ENCODE data around the gene DYNLRB1.

- TF ChIP-seq, protein P1, sequence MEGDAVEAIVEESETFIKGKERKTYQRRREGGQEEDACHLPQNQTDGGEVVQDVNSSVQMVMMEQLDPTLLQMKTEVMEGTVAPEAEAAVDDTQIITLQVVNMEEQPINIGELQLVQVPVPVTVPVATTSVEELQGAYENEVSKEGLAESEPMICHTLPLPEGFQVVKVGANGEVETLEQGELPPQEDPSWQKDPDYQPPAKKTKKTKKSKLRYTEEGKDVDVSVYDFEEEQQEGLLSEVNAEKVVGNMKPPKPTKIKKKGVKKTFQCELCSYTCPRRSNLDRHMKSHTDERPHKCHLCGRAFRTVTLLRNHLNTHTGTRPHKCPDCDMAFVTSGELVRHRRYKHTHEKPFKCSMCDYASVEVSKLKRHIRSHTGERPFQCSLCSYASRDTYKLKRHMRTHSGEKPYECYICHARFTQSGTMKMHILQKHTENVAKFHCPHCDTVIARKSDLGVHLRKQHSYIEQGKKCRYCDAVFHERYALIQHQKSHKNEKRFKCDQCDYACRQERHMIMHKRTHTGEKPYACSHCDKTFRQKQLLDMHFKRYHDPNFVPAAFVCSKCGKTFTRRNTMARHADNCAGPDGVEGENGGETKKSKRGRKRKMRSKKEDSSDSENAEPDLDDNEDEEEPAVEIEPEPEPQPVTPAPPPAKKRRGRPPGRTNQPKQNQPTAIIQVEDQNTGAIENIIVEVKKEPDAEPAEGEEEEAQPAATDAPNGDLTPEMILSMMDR (IDR thresholded peaks at IDR 0.05), result no peak
- TF ChIP-seq POLR2A (IDR thresholded peaks at IDR 0.05), result no peak
Measured at GRCh38 chr20:34525342-34525708, 9.1 kb downstream of the DYNLRB1 start.
